ENCODE measurements around the gene ADARB1.

DNA sequence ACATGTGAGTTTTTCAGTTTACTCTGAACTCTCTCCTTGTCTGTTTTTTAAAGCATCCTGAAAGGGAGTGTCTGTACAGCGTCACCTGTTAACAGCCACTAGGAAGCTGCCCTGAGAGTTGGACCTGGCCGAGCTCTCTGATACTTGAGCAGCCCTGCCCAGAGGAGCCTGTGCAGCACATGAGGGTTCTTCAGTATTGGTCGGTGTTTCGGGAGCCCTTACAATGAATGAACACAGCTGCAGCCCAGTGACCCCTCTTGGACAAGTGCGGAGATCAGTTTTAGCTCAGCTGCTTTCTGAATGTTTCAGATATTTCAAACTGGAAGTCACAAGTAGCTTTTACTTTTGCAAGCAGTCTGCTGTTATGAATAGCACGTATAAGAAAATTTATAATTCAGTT, 39.2 kb downstream of the ADARB1 start:
- no peak for TF ChIP-seq POLR2AphosphoS5 (IDR thresholded peaks at IDR 0.05)
- TF ChIP-seq, protein P1, sequence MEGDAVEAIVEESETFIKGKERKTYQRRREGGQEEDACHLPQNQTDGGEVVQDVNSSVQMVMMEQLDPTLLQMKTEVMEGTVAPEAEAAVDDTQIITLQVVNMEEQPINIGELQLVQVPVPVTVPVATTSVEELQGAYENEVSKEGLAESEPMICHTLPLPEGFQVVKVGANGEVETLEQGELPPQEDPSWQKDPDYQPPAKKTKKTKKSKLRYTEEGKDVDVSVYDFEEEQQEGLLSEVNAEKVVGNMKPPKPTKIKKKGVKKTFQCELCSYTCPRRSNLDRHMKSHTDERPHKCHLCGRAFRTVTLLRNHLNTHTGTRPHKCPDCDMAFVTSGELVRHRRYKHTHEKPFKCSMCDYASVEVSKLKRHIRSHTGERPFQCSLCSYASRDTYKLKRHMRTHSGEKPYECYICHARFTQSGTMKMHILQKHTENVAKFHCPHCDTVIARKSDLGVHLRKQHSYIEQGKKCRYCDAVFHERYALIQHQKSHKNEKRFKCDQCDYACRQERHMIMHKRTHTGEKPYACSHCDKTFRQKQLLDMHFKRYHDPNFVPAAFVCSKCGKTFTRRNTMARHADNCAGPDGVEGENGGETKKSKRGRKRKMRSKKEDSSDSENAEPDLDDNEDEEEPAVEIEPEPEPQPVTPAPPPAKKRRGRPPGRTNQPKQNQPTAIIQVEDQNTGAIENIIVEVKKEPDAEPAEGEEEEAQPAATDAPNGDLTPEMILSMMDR (IDR thresholded peaks at IDR 0.05), result no peak

Measured in stomach (tissue), 4 donors.